Stimulated activated CD4-positive, alpha-beta T cell treated with anti-CD3 and anti-CD28 coated beads, Interleukin-2, amount 100 ng/mL, for 4 hours (primary cell): ENCODE results near the gene TBC1D5.

Experiments used
- DNase-seq: peaks from one replicate; pipeline ENCODE4 v3.0.0-alpha.2; 2020; ENCODE audit warnings: low read depth

The TBC1D5 gene

DNA sequence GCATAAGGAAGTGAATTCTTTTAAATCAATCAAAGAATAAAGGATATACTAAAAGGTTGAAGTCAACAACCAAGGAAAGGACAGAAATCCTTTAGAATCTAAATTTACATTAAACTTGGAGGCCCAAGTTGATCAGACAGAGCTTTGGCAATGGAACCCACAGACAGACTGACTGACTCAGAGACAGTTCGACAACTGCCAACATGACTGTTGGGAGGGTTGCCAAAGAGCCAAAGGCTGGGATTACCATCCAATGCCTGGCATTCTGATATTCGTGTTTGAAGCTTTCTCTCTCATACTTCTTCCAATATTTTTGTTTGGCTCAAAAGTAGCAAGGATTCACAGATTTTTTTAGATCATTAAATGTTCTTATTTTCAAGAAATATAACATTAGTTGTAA, 451.5 kb downstream of the TBC1D5 start:
- no peak for DNase-seq

DNA sequence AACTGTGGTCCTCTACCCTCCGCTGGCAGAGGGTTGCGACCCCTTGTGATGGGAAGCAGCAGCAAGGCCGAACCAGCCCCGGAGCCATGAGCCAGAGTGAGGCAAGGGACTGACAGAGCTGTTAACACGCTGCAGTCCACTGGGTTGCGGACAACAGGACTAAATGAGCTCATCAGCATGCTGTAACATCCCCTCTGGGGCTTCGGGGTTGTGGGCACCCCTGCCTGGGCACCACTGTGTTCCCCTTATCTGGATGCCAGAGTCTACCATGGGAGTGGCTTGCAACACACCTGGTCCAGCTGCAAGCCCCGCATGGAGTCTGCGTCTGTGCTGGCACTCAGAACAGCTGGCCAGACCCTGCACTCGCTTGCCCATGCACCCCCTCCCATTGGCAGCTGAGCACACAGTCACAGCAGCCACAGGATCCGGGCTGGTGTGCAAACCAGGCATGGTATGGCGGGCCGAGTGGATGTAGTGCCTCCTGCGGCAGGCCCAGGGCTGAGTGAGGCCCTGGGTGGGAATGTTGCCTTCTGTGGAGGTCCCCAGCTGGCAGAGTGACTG, 453.5 kb downstream of the TBC1D5 start:
- no peak for DNase-seq

DNA sequence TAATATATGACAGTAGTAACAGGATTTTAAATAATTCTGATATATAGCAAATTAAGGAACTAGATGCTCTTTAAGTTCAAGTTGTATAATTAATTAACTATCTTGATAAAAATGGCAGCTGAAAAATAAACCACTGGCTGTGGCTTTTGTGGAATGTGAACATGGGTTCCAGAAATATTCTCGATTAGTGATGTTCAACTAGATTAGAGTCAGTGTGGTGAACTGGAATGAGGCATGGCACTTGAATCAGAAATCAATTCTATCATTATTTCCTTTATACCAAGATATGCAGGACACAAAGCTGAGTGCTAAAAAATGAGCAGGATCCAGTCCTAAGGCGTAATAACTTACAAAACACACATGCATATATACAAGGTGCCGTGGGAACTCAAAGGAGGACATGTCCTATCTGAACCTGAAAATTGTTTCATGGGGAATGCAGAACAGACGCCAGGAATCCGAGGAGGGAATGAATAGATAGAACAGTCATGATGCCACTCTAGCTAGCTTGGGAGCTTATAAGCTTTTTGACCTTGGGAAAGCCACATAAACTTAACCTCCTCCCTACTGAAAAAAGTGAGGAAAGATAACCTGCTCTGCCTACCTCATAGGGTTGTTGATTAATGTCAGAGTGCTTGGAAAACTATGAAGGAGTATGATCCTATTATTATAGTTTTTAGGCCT, 455.3 kb downstream of the TBC1D5 start:
- DNase-seq, result no peak

DNA sequence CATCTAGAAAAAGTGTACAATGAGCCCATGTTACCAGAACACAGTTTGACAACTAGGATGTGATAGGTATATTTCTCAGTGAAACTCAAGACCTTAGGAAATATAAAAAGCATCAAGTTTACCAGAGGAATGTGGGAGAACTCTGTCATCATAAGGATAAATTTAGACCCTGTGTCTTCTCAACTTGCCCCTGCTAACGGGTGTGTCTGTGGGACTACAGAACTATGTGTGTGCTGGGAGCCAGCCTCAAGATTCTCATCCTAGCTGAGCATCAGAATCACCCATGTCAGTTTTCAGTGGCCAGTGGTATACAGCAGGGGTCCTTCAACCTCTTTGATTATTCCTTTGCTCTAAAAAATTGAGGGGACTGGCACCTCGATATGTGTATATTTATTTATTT, 464.4 kb downstream of the TBC1D5 start:
- no peak for DNase-seq

DNA sequence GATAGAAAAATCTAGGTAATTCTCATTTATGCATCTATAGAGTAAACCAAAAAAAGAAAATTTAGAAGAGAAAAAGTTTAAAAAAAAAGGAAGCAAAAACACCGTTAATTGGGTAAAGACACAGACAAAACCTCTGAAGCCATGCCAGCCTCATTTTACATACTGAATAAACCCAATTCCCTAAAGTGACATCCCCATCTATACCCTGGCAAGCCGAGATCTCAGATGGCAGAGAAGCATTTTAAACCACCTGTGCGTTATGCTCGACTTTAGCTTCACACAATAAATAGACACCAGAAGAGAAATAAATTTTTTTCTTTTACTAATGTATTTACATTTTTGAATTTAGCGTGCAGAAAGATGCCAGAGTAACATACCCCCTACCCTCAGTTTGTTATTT, 475.6 kb downstream of the TBC1D5 start:
- no peak for DNase-seq

DNA sequence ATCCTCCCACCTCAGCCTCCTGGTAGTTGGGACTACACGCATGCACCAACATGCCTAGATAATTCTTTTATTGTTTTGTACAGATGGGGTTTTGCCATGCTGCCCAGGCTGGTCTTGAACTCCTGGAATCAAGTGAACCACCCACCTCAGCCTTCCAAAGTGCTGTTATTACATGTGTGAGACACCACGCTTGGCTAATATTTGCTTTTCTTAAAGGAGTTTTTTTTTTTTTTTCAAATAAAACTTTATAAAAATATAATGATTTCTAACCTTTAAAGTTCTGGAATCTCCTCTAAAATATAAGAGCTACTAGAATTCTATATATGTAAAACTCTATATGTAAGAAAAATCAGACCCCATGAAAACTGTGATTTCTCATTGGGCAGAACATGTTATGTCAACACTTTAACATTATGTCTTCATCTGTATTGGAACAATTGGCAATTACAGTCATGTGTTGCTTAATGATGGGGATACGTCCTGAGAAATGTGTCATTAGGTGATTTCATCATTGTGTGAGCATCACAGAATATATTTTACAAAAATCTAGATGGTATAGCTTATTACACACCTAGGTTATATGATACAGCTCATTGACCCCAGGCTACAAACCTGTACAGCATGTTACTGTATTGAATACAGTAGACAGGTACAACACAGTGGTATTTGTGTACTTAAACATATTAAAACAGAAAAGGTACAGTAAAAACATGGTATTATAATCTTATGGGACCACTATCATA, 480.6 kb downstream of the TBC1D5 start:
- no peak for DNase-seq

DNA sequence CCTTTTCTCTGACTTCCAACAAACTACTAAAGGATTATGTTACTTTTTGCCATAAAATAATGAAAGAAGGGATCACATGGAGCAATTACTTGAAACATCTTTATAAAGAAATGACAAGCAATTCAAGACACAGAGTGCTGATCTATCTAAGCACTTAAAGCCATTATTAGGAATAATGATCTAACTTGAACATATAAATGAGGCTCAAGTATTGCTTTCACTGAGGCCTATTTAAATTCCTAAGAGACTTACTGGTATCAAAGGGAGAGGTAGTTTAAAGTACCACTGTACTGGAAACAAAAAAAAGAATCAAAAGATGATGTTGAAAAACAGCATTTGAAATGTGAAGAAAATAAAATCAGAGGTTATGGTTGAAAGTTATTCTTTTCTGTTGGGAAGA, 482.2 kb downstream of the TBC1D5 start:
- DNase-seq, result no peak

DNA sequence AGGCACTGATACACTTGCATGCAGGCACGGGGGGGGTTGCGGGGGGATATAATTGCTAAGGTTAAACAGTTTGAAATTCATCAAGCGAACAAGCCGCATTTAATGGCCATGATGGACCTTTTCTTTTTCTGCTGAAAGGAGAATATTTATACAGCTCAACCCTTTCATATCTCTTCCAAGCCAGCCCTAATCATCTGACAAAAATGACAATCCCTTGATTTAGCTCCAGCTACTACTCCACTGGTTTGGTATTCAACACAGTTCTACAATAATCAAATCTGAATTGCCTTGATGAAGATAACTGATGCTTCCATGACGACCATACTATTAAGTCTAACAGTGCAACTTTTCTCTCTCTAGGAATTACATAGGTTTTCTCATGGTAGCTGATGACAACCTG, 482.7 kb downstream of the TBC1D5 start:
- DNase-seq, result no peak

DNA sequence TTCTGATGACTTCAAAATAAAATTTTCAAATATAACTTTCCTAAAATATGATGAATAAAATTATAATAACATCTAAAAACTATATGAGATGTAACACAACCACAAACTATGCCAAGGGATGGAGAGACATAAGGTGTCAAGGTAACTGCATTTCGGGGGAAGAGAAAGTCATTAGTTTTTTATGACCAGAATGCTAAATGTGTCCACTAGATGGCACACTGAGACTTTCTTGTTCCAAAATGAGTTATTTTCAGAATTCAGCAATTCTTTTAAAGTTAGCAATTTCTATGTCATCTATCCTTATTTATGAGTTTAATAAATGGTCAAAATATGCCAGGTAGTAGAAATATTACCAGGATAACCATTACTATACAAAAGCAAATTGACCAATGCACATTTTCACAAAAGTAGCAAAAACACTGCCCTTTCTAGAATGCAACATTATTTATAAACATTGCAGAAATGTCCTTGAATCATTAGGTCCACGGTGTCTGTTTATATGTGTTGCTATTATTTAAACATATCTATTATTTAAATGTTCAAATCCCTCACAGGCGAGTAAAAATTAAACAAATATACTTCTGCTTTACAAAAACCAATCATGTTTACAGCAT, 483.5 kb downstream of the TBC1D5 start:
- peak; percentile 1 for DNase-seq

DNA sequence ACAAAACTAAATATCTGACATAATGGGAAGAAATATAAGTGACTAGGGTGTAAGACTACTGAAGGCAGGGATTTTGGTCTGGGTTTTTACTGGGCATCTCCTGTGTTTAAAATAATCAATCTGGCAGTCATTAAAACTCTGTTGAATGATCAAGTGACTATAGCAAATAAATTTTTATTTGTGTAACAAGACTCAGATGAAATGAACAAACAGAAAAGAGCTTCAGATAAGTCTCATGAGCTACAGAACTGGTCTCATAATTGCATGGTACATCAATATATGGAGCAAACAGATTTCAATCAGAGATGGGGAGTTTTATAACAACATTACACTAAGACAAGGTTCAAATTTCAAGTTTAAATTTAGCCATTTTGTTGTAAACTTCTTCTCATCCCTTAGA, 485.2 kb downstream of the TBC1D5 start:
- DNase-seq, result no peak

DNA sequence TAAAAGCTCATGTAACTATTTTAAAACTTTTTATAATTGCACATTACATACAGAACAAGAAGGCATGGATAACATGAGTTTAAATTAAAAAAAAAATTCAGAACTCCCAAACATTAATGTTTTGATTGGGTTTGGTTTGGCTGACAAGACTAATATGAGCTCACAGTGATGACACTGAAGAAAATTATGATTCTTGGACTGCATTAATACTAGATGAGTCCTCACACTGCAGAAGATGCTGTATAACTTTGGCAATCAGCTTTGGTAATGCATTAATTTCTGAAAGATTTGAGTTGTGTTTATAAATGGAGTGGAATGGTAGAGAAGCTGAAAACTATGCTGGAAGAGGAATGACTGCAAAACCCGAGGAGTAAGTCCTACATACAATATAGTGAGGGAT, 498.8 kb downstream of the TBC1D5 start:
- DNase-seq, result no peak

DNA sequence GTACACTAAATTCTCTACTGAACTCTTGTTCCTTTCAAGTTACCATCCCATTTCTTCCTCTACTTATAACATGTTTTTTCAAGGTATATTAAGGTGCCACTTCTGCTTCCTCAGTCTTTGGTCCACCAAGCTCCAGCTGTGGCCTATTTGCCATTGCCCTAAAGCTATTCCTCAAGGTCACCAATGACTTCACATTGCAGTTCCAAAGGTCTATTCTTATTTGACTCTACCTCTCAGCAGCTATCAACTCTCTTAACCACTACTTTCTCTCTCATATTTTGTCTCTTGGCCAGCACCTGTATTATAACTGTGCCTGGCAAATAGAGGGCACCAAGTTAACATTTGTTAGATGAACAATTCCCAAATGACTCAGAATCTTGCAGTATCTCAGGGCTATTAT, 503.0 kb downstream of the TBC1D5 start:
- no peak for DNase-seq

DNA sequence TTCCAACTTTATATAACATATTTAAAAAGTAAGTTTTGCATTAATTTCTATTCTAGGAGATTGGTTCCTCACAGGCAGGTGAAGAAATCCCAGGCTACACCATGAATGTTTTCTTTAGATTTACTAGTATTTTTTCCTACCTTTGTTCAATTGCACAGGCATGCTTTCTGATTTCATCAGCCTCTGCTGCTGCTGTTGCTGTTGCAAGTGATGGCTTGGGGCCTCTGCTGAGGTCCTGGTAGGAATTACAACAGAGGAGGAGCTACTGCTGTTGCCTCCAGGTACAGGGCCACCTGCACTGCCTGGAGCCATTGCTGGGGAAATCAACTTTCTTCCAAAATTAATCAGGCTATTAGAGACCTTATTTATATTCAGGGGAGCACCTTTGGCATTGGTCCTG, 504.4 kb downstream of the TBC1D5 start:
- no peak for DNase-seq

DNA sequence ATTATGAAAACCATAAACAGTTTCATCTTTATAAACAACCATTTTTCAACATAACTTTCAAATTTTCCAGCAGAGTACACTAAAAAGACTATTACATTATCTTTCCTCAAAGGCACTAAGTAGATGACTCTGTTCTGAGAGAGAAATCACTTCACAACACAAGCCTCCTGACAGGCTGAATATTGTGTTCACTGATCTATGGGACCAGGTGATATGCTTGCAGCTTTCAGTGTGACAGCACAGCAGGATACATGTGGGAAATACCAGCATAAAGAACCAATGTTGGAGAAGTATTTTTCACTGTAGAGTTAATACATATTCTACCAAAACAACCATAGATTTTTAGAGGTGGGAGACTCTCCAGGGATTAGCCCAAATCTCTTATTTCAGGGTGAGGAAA, 507.1 kb downstream of the TBC1D5 start:
- DNase-seq, result no peak

DNA sequence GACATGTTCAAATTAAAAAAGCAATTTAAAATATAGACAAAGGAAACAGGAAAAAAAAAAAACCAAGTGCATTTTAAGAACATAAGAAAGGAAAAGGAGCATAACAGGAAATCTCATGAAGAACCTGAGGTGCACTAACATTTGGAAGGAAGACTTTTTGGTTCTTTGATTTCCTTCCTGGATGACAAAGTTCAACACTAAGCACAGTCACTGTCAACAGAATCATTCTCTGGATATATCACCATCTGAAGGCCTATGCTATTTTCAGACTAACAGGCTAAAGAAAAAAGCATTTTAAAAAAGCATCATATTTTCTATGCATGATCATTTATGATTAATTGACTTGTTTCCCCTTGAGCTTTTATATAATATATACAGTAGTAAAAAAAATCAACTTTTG, 508.0 kb downstream of the TBC1D5 start:
- DNase-seq, result no peak

DNA sequence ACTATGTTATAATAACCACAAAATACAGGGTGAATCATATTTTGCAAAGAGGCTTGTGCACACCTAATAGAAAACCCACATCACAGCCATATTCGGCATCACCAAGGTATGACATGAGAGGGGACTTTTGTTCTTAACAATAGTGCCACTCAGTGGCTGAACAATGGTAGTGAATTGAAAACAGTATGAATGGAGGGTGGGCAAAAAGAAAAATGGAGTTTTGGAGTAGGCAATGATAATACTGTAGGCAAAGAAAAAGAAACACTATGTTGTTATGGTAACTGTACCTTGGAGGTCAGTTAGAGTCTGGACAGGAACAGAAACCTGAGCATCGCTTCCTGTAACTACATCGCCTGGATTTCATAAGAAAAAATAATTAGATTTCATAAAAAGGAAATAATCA, 509.0 kb downstream of the TBC1D5 start:
- peak; percentile 42 for DNase-seq

DNA sequence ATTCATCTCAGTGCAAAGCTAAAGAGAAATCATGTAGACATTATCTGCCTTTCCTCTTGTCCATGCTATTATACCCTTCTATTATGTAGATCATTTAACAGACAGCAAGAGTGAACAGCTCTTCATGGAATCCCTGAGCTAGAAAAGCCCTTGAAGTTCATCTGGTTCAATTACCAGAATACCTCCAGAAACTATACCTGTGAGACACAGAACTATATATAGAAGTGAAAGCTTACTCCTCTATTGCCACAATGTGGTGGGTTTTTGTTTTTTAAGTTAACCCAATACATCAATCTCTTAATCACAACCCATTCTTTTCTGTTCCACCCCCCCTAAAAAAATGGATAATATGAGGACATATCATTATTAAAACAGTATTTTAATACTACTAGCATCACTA, 510.0 kb downstream of the TBC1D5 start:
- no peak for DNase-seq

DNA sequence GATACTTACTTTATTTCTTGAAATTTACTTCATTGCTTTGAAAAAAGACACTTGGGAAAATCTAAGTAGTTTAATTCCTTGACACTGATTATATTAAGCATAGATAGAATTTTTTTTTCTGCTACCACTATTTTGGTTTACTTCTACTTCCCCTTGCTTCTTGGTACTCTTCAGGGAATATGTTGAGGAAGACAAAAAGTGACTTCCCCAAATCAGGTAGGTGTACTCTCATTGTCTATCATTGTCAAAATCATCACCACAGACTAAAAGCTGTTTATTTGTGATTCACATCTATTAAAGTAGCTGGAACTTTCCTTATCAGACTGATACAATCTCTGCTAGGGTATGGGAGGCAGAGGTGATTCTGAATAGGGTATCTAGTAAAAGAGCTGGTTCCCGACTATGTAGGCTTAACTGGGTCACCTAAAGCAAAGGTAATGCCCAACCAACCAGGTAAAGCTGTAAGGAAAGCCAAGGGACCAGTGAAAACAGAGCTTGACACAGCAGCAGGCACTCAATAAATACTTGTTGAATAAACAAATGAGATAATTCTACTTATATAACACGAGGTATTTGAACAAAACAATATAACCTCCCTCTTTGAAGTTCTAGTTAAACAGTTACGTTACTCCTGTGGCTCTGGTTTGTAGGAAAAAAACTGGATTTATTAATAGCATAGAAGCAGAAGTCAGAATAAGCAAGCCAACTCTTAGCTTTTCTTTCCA, 510.7 kb downstream of the TBC1D5 start:
- no peak for DNase-seq

DNA sequence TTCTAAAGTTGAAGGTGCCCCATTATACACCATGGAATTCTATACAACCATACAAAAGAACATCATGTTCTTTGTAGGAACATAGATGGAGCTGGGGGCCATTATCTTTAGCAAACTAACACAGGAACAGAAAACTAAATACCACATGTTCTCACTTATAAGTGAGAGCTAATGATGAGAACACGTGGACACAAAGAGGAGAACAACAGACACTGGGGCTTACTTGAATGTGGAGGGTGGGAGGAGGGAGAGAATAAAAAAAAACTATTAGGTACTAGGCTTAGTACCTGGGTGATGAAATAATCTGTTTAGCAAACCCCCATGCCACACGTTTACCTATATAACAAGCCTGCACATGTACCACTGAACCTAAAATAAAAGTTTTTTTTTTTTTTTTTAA, 515.0 kb downstream of the TBC1D5 start:
- no peak for DNase-seq

DNA sequence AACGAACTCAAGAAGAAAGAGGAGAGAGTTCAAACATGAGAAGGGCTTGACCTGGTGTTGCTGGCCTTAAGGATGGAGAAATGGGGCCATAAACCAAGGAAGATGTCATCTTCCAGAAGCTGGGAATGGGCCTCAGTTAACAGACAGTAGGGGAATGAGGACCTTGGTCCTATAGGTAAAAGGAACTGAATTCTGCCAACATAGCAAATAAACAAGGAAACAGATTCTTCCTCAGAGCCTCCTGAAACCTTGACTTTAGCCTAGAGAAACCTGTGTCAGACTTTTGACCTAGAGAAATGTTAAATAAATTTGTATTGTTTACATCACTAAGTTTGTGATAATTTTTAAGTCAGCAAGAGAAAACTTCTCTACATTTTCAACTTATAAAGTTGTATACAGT, 520.9 kb downstream of the TBC1D5 start:
- no peak for DNase-seq

DNA sequence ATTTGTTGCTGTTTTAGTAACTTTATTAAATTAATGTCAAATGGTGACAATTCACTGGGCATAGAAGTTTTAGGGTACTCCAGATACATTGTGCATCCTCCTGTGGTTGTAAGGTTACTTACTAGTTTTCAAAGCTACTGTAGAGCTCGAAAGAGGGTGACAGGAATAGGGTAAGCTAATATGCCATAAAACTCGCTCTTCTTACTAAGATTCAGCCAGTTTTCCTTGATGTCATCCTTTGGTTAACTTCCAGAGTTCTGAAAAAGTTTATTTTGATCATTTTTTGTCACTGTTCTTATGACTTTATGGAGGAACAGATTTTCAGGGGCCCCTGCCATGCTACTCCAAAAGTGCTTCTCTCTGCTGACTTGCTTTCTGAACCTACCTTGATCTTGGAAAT, 522.8 kb downstream of the TBC1D5 start:
- DNase-seq, result no peak

DNA sequence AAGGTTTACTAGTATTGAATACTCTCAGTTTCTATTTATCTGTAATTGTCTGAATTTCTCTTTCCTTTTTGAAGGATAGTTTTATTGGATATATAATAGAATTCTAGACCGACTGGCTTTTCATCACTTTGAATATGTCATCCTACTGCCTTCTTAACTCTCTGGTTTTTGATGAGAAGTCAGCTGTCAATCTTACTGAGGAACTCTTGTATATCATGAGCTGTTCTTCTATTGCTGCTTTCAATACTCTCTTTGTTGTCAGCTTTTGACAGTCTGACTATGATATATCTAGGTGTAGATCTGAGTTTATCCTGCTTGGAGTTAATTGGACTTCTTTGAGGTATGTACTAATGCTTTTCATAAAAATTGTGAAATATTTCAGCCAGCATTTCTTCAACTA, 523.8 kb downstream of the TBC1D5 start:
- no peak for DNase-seq

DNA sequence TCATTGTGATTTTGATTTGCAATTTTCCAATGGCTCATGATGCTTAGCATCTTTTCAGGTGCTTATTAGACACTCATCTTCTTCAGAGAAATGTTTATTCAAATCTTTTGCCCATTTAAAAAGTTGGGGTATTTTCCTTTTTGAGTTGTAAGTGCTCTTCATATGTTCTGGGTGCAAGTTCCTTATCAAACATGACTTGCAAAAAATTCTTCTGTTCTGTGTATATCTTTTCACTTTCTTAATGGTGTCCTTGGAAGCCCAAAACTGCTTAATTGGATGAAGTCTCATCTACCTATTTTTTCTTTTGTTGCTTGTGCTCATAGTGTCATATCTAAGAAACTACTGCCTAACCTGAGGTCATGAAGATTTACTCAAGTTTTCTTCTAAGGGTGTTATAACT, 524.8 kb downstream of the TBC1D5 start:
- DNase-seq, result no peak
